HepG2 (cell line): ENCODE results near the gene PLVAP. TPM values are rescaled to one million over a fixed set of nuclear protein-coding genes. Genes with fewer than 3 reads are reported as not detected.
A peak's percentile ranks its signal among the peaks of the same experiment; 100 is the strongest.

Experiments
- ATAC-seq: fragments of 200-7000 bp; cut with Tn5 transposase; 3 replicates; pipeline ENCODE4 v1.9.1; 2020; ENCODE audit warnings: mild to moderate bottlenecking, moderate library complexity
- BruUV-seq: library from RNA; stranded (reverse); fragments of 400-500 nt; replicated peaks from 2 replicates; lab custom pipeline; 2021; lab: Mats Ljungman, UMichigan
- CTCF ChIA-PET: fragments of 300-600 bp; formaldehyde crosslinking; extraction: SDS; loops from one replicate; lab custom pipeline; 2021; ENCODE audit warnings: low total read pairs, inconsistent platforms, low intra/inter-chr PET ratio; lab: Yijun Ruan, JAX
- POLR2A ChIA-PET: fragments of 350-600 bp; sonication (Branson Sonifier 250); formaldehyde crosslinking; loops from one replicate; lab custom pipeline; 2020; ENCODE audit warnings: antibody characterized with exemption, inconsistent platforms; lab: Yijun Ruan, JAX
- DNase-seq: peaks from one replicate; pipeline ENCODE4 v3.0.0-alpha.2; 2015; ENCODE audit warnings: low spot score
- FAIRE-seq: peaks from 3 replicates; lab custom pipeline; 2011; peaks lifted over from hg19 to GRCh38; lab: Jason Lieb, UNC
- H2AFZ ChIP-seq: one replicate; pipeline ENCODE4 v1.6.1; 2011; ENCODE audit warnings: low read length, inconsistent platforms
- H3K27ac ChIP-seq: fragments of 300-600 bp; 3 replicates; pipeline ENCODE4 v1.8.0; 2011; ENCODE audit warnings: mixed run types, mild to moderate bottlenecking, mixed read lengths, low read length, inconsistent platforms; ENCODE audit not compliant: insufficient read depth; ENCODE audit errors: extremely low read length
- H3K27me3 ChIP-seq, 2 experiments: fragments of 200-600 bp in 1 of 2; 2 replicates in 1 of 2; 3 replicates in 1 of 2; pipeline versions ENCODE4 v1.6.0 to v1.8.0; 2011; ENCODE audit warnings: low read length in 2 of 2, mild to moderate bottlenecking in 2 of 2, moderate library complexity in 2 of 2, inconsistent platforms in 1 of 2; ENCODE audit not compliant: insufficient read depth in 2 of 2, control insufficient read depth in 1 of 2
- H3K36me3 ChIP-seq, 2 experiments: fragments of 200-600 bp in 1 of 2; replicated peaks in 1 of 2; 2 replicates in 1 of 2; 3 replicates in 1 of 2; pipeline versions ENCODE4 v1.5.1 to v1.8.0; 2011; ENCODE audit warnings: low read length in 2 of 2, inconsistent platforms in 1 of 2; ENCODE audit not compliant: insufficient read depth in 2 of 2, control insufficient read depth in 1 of 2
- H3K4me1 ChIP-seq: 2 replicates; pipeline ENCODE4 v1.5.1; 2012; ENCODE audit warnings: low read length, inconsistent platforms; ENCODE audit not compliant: insufficient read depth
- H3K4me2 ChIP-seq: 2 replicates; pipeline ENCODE4 v1.6.0; 2011; ENCODE audit warnings: low read depth, low read length, inconsistent platforms
- H3K4me3 ChIP-seq, 3 experiments: fragments of 200-600 bp in 1 of 3; sonication (generic), shearing (Covaris generic) in 1 of 3; replicated peaks in 1 of 3; 2 replicates each; pipeline ENCODE4 v1.5.1; 2011 to 2016; ENCODE audit warnings: low read length in 3 of 3, inconsistent platforms in 2 of 3, low read depth in 2 of 3, mild to moderate bottlenecking in 2 of 3, control low read depth in 1 of 3, mixed read lengths in 1 of 3; ENCODE audit not compliant: insufficient read depth in 1 of 3
- H3K79me2 ChIP-seq: one replicate; pipeline ENCODE4 v1.6.1; 2011; ENCODE audit warnings: low read length, inconsistent platforms; ENCODE audit not compliant: insufficient read depth
- H3K9ac ChIP-seq: 2 replicates; pipeline ENCODE4 v1.6.0; 2011; ENCODE audit warnings: mild to moderate bottlenecking, low read depth, low read length, inconsistent platforms; ENCODE audit not compliant: insufficient read depth
- H3K9me3 ChIP-seq: 2 replicates; pipeline ENCODE4 v1.5.1; 2012; ENCODE audit warnings: mild to moderate bottlenecking, low read length
- H4K20me1 ChIP-seq: 2 replicates; pipeline ENCODE4 v1.6.0; 2011; ENCODE audit warnings: inconsistent platforms, mild to moderate bottlenecking, low read length, moderate library complexity; ENCODE audit not compliant: insufficient read depth
- CEBPB ChIP-seq: IDR thresholded peaks from 2 replicates; pipeline ENCODE4 v1.6.1; 2011; ENCODE audit warnings: low read depth, low read length, improper control_type of control experiment, borderline replicate concordance
- CEBPG ChIP-seq: IDR thresholded peaks from 2 replicates; pipeline ENCODE4 v1.6.1; 2016
- KAT8 ChIP-seq: IDR thresholded peaks from 2 replicates; pipeline ENCODE4 v1.6.1; 2016; ENCODE audit warnings: missing genetic modification reagents, missing compliant biosample characterization
- LBX2 ChIP-seq: sonication (generic); formaldehyde crosslinking; IDR thresholded peaks from 2 replicates; pipeline ENCODE4 v1.5.0; 2020; ENCODE audit warnings: missing genetic modification reagents, mild to moderate bottlenecking, borderline replicate concordance
- WIZ ChIP-seq: sonication (generic); formaldehyde crosslinking; IDR thresholded peaks from 2 replicates; pipeline ENCODE4 v1.5.1; 2020; ENCODE audit warnings: mild to moderate bottlenecking, missing genetic modification reagents
- XBP1 ChIP-seq: sonication (generic); formaldehyde crosslinking; IDR thresholded peaks from 2 replicates; pipeline ENCODE4 v1.5.0; 2020; ENCODE audit warnings: missing genetic modification reagents
- ZC3H13 ChIP-seq: sonication (generic); formaldehyde crosslinking; IDR thresholded peaks from 2 replicates; pipeline ENCODE4 v1.8.1; 2023; ENCODE audit warnings: mild to moderate bottlenecking, missing genetic modification reagents, moderate library complexity
- ZC3H4 ChIP-seq: sonication (generic); formaldehyde crosslinking; IDR thresholded peaks from 2 replicates; pipeline ENCODE4 v1.4.0; 2020; ENCODE audit warnings: missing genetic modification reagents, borderline replicate concordance
- ZMYM3 ChIP-seq: sonication (generic); formaldehyde crosslinking; IDR thresholded peaks from 2 replicates; pipeline ENCODE4 v1.5.1; 2020; ENCODE audit warnings: mild to moderate bottlenecking, missing genetic modification reagents
- ZNF121 ChIP-seq: sonication (generic); formaldehyde crosslinking; IDR thresholded peaks from 2 replicates; pipeline ENCODE4 v1.5.0; 2020; ENCODE audit warnings: mild to moderate bottlenecking, missing genetic modification reagents
- ZNF605 ChIP-seq: sonication (generic); formaldehyde crosslinking; IDR thresholded peaks from 2 replicates; pipeline ENCODE4 v1.8.0; 2022; ENCODE audit warnings: mild to moderate bottlenecking, missing genetic modification reagents
- ZNF691 ChIP-seq: sonication (generic); formaldehyde crosslinking; IDR thresholded peaks from 2 replicates; pipeline ENCODE4 v1.4.0; 2020; ENCODE audit warnings: missing genetic modification reagents, low read depth, mild to moderate bottlenecking, borderline replicate concordance
- ZNF770 ChIP-seq: sonication (generic); formaldehyde crosslinking; IDR thresholded peaks from 2 replicates; pipeline ENCODE4 v1.5.0; 2020; ENCODE audit warnings: mild to moderate bottlenecking, missing genetic modification reagents
- WGBS: methylation state at CpG from one replicate; pipeline ENCODE4 v1.1.6; 2017; ENCODE audit warnings: low lambda C conversion rate; 5-methylcytosine and 5-hydroxymethylcytosine counted together
- in situ Hi-C: cut with HindIII; loops from 2 replicates; pipeline ENCODE4 v1.10.0; 2017; ENCODE audit warnings: low pct_unique_long_range_greater_than_20kb; ENCODE audit not compliant: extremely low pct_ligation_motif_present
- intact Hi-C: fragments of 100-400 bp; cut with micrococcal nuclease; formaldehyde crosslinking; loops from one replicate; pipeline ENCODE4 v1.10.0; 2022; ENCODE audit not compliant: unreplicated experiment
- polyA plus RNA-seq, 8 experiments: library from polyadenylated mRNA; depleted of rRNA in 3 of 8; stranded (reverse) in 7 of 8; unstranded in 1 of 8; fragments of >200 nt; fragmentation: Illumina TruSeq in 4 of 8; extraction: Trizol in 4 of 8; gene quantifications; 2 replicates each; pipeline versions ENCODE4 v1.2.1 to v1.2.3, GENCODE V29; 2011 to 2016; ENCODE audit warnings: low read depth in 4 of 8, missing spikeins in 1 of 8, mixed read lengths in 1 of 8; ENCODE audit not compliant: insufficient read depth in 1 of 8
- total RNA-seq, 5 experiments: library from RNA; depleted of rRNA; stranded (reverse); fragments of >200 nt; fragmentation: Illumina TruSeq; extraction: Trizol; gene quantifications; 2 replicates each; pipeline ENCODE4 v1.2.3, GENCODE V29; 2016; ENCODE audit warnings: low read depth in 1 of 5
- TF ChIP-seq, protein P1 (sequence below): sonication (generic); formaldehyde crosslinking; IDR thresholded peaks from 2 replicates; pipeline ENCODE4 v1.8.0; 2022; ENCODE audit warnings: mild to moderate bottlenecking, missing genetic modification reagents; ENCODE audit not compliant: insufficient replicate concordance

PLVAP gene
- total and polyA plus RNA-seq, 2 of the 13 experiments (the other 11 are each of a cell fraction or from before 2014, with no cell fraction given), result 0.26 TPM; not detected in 1

- Histone ChIP-seq H3K27me3 (peaks cover 3 to 13% of the 10 kb centered on the region in 2 experiments; a peak in 3 of 5 replicates), H3K4me3 (no peak overlapping the region), H2AFZ (no peak overlapping the region), H4K20me1 (no peaks in the 10 kb centered on the region), H3K4me1 (peaks cover 24% of the 10 kb centered on the region), H3K27ac (no peak overlapping the region), H3K4me2 (peak overlapping the region; percentile 53; the same call in 1 of the 2 replicates), H3K9ac (no peak overlapping the region), H3K9me3 (no peaks in the 10 kb centered on the region), H3K79me2 (no peaks in the 10 kb centered on the region), H3K36me3 (no peaks in the 10 kb centered on the region)
- DNase-seq (no peak), ATAC-seq (no peak), FAIRE-seq (no peak)
- in situ Hi-C loops, result no loop called here
- 22% methylated on average over 7 of the region's 7 CpGs for WGBS
- TF ChIP-seq LBX2 (CRISPR knock-in tag) (no peak), ZC3H4 (no peak), ZNF691 (no peak), ZNF605 (no peak), WIZ (CRISPR knock-in tag) (no peak), ZC3H13 (CRISPR knock-in tag) (no peak), ZNF121 (CRISPR knock-in tag) (peak; percentile 82), ZNF770 (0 out of 2 replicates have a peak, but pooled peaks have one; percentile 36), KAT8 (no peak), CEBPG (CRISPR knock-in tag) (peak; percentile 64), ZMYM3 (CRISPR knock-in tag) (peak; percentile 6; the same call in 1 of the 2 replicates), CEBPB (peak; percentile 69; the same call in 1 of the 2 replicates), XBP1 (CRISPR knock-in tag) (no peak)
- TF ChIP-seq, protein P1, sequence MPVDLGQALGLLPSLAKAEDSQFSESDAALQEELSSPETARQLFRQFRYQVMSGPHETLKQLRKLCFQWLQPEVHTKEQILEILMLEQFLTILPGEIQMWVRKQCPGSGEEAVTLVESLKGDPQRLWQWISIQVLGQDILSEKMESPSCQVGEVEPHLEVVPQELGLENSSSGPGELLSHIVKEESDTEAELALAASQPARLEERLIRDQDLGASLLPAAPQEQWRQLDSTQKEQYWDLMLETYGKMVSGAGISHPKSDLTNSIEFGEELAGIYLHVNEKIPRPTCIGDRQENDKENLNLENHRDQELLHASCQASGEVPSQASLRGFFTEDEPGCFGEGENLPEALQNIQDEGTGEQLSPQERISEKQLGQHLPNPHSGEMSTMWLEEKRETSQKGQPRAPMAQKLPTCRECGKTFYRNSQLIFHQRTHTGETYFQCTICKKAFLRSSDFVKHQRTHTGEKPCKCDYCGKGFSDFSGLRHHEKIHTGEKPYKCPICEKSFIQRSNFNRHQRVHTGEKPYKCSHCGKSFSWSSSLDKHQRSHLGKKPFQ (CRISPR knock-in tag), result no peak
- intact Hi-C loops, result no loop called here
- no TSS peak for BruUV-seq
- POLR2A ChIA-PET, result no interaction called here
- CTCF ChIA-PET, result no interaction called here
Measured at GRCh38 chr19:17357078-17357666, 20.0 kb downstream of the PLVAP start.
